Endodermal cell (in vitro differentiated cells): ENCODE data around the gene IL11RA. TPM values are rescaled to one million over a fixed set of nuclear protein-coding genes. Genes with fewer than 3 reads are reported as not detected.

ENCODE experiments used
- DNase-seq: peaks from one replicate; pipeline ENCODE4 v3.0.0-alpha.2; 2017
- H3K27ac ChIP-seq: 2 replicates; pipeline ENCODE4 v1.5.1; 2013; ENCODE audit warnings: mild to moderate bottlenecking, low read depth, low read length, moderate library complexity
- H3K27me3 ChIP-seq: 2 replicates; pipeline ENCODE4 v1.6.1; 2013; ENCODE audit warnings: mild to moderate bottlenecking, low read length, moderate library complexity; ENCODE audit not compliant: insufficient read depth, control insufficient read depth, poor library complexity, severe bottlenecking
- H3K36me3 ChIP-seq: 2 replicates; pipeline ENCODE4 v1.7.0; 2013; ENCODE audit warnings: mild to moderate bottlenecking, low read length, moderate library complexity; ENCODE audit not compliant: control insufficient read depth, insufficient read depth
- H3K4me1 ChIP-seq: one replicate; pipeline ENCODE4 v1.7.0; 2013; ENCODE audit warnings: low read length; ENCODE audit not compliant: control insufficient read depth, insufficient read depth
- H3K4me3 ChIP-seq: 2 replicates; pipeline ENCODE4 v1.5.1; 2013; ENCODE audit warnings: mild to moderate bottlenecking, low read length, moderate library complexity
- H3K9ac ChIP-seq: 2 replicates; pipeline ENCODE4 v1.6.1; 2013; ENCODE audit warnings: mild to moderate bottlenecking, low read length, moderate library complexity; ENCODE audit not compliant: poor library complexity, severe bottlenecking; ENCODE audit errors: extremely low read depth
- H3K9me3 ChIP-seq: 2 replicates; pipeline ENCODE4 v1.6.1; 2013; ENCODE audit warnings: mild to moderate bottlenecking, low read length, moderate library complexity; ENCODE audit not compliant: control insufficient read depth
- H3K27ac Mint-ChIP-seq: 2 replicates; pipeline ENCODE4 v1.8.0; 2020; ENCODE audit warnings: mixed read lengths
- H3K27me3 Mint-ChIP-seq: 2 replicates; pipeline ENCODE4 v1.8.0; 2021; ENCODE audit warnings: mild to moderate bottlenecking, mixed read lengths; ENCODE audit not compliant: insufficient read depth
- H3K36me3 Mint-ChIP-seq: 2 replicates; pipeline ENCODE4 v1.8.0; 2020; ENCODE audit warnings: low read depth, mixed read lengths
- H3K4me1 Mint-ChIP-seq: 2 replicates; pipeline ENCODE4 v1.8.0; 2020; ENCODE audit warnings: mixed read lengths
- H3K4me3 Mint-ChIP-seq: 2 replicates; pipeline ENCODE4 v1.8.0; 2020; ENCODE audit warnings: mild to moderate bottlenecking, moderate library complexity, mixed read lengths
- H3K9me3 Mint-ChIP-seq: 2 replicates; pipeline ENCODE4 v1.8.0; 2020; ENCODE audit warnings: mild to moderate bottlenecking, mixed read lengths
- WGBS, 2 experiments: methylation state at CpG; one replicate each; pipeline versions ENCODE4 v1.1.5 to v1.1.7; 2013; ENCODE audit warnings: missing lambda C conversion rate in 2 of 2, mixed read lengths in 1 of 2; ENCODE audit not compliant: insufficient coverage in 1 of 2, insufficient read length in 1 of 2; 5-methylcytosine and 5-hydroxymethylcytosine counted together
- total RNA-seq, 2 donors: library from RNA; stranded (reverse); fragmentation: NEBNext Ultra II Directional in 1 of 2; extraction: Animal tissue kit (Norgen Biotek cat#: 25700) in 1 of 2; gene quantifications; 2 replicates in 1 of 2; 3 replicates in 1 of 2; pipeline ENCODE4 v1.2.1, GENCODE V29; 2021
- TF ChIP-seq, protein P1 (sequence below): fragments of 200-600 bp; sonication (generic); conservative IDR thresholded peaks from 2 replicates; pipeline ENCODE4 v1.5.0; 2021; ENCODE audit warnings: antibody characterized with exemption, mild to moderate bottlenecking

IL11RA gene
- total RNA-seq, 2 donors from 2014 or later: 6.9 to 12.7 TPM

GRCh38 chr9:34655394-34655793 is 3.4 kb downstream of the IL11RA start:
- 73 to 84% methylated on average over 4 to 5 of the region's 5 CpGs for WGBS, 2 experiments
- Histone ChIP-seq H3K9ac (no peak overlapping the region), H3K36me3 (peaks cover 4% of the 10 kb centered on the region), H3K27me3 (no peaks in the 10 kb centered on the region), H3K9me3 (no peaks in the 10 kb centered on the region), H3K4me3 (no peak overlapping the region), H3K27ac (no peak overlapping the region), H3K4me1 (peaks cover 15% of the 10 kb centered on the region)
- TF ChIP-seq, protein P1, sequence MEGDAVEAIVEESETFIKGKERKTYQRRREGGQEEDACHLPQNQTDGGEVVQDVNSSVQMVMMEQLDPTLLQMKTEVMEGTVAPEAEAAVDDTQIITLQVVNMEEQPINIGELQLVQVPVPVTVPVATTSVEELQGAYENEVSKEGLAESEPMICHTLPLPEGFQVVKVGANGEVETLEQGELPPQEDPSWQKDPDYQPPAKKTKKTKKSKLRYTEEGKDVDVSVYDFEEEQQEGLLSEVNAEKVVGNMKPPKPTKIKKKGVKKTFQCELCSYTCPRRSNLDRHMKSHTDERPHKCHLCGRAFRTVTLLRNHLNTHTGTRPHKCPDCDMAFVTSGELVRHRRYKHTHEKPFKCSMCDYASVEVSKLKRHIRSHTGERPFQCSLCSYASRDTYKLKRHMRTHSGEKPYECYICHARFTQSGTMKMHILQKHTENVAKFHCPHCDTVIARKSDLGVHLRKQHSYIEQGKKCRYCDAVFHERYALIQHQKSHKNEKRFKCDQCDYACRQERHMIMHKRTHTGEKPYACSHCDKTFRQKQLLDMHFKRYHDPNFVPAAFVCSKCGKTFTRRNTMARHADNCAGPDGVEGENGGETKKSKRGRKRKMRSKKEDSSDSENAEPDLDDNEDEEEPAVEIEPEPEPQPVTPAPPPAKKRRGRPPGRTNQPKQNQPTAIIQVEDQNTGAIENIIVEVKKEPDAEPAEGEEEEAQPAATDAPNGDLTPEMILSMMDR: no peak
- no peaks in the 10 kb centered on the region for H3K9me3 Mint-ChIP-seq
- H3K27ac Mint-ChIP-seq: no peak overlapping the region
- H3K4me3 Mint-ChIP-seq: no peak overlapping the region
- H3K4me1 Mint-ChIP-seq: peaks cover 42% of the 10 kb centered on the region
- peaks cover 4% of the 10 kb centered on the region for H3K27me3 Mint-ChIP-seq
- H3K36me3 Mint-ChIP-seq: peaks cover 1% of the 10 kb centered on the region
- DNase-seq: no peak

GRCh38 chr9:34656992-34657391 is 5.0 kb downstream of the IL11RA start:
- Mint-ChIP-seq H3K27me3 (peaks cover 9% of the 10 kb centered on the region), H3K4me1 (peaks cover 33% of the 10 kb centered on the region), H3K9me3 (no peaks in the 10 kb centered on the region), H3K4me3 (no peak overlapping the region), H3K27ac (no peak overlapping the region), H3K36me3 (no peaks in the 10 kb centered on the region)
- no peaks in the 10 kb centered on the region for H3K9me3 ChIP-seq
- DNase-seq: no peak
- H3K36me3 ChIP-seq: no peaks in the 10 kb centered on the region
- H3K4me3 ChIP-seq: no peak overlapping the region
- TF ChIP-seq, protein P1: no peak
- WGBS, 2 experiments: 94% methylated on average over 5 of the region's 5 CpGs; no CpG with 5 or more reads in 1 of the 2 experiments
- no peak overlapping the region for H3K27ac ChIP-seq
- peaks cover 15% of the 10 kb centered on the region for H3K4me1 ChIP-seq
- no peaks in the 10 kb centered on the region for H3K27me3 ChIP-seq
- no peak overlapping the region for H3K9ac ChIP-seq

DNA sequence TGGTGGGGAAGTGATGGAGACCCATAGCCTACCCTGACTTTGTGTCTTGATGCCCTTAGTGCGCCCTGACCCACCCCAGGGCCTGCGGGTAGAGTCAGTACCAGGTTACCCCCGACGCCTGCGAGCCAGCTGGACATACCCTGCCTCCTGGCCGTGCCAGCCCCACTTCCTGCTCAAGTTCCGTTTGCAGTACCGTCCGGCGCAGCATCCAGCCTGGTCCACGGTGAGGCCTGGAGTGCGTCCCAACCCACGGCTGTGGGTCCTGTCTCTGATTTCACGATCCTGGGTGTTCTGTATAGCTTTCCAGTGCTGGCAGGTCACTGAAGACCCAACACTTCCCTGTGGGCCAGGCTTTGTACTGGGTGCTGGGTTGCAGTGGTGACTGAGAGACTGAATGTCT is 6.5 kb downstream of the IL11RA start:
- Mint-ChIP-seq H3K36me3 (no peaks in the 10 kb centered on the region), H3K4me3 (no peak overlapping the region), H3K27ac (no peak overlapping the region), H3K9me3 (no peaks in the 10 kb centered on the region), H3K4me1 (peaks cover 25% of the 10 kb centered on the region), H3K27me3 (peaks cover 9% of the 10 kb centered on the region)
- Histone ChIP-seq H3K9ac (no peak overlapping the region), H3K4me1 (peaks cover 4% of the 10 kb centered on the region), H3K4me3 (no peak overlapping the region), H3K9me3 (no peaks in the 10 kb centered on the region), H3K27me3 (no peaks in the 10 kb centered on the region), H3K27ac (no peak overlapping the region), H3K36me3 (no peaks in the 10 kb centered on the region)
- WGBS, 2 experiments: 87 to 93% methylated on average over 14 of the region's 14 CpGs
- DNase-seq: no peak
- TF ChIP-seq, protein P1: no peak
